GM12891 (cell line): ENCODE results near the gene MAP3K7CL.
A peak's percentile ranks its signal among the peaks of the same experiment; 100 is the strongest.

Experiments
- DNase-seq: peaks from one replicate; pipeline ENCODE4 v3.0.0; 2011; ENCODE audit warnings: low spot score; ENCODE audit not compliant: insufficient read length
- FAIRE-seq: peaks from 2 replicates; lab custom pipeline; 2011; peaks lifted over from hg19 to GRCh38; lab: Jason Lieb, UNC
- PAX5 ChIP-seq: IDR thresholded peaks from 2 replicates; pipeline ENCODE4 v1.6.1; 2011; ENCODE audit warnings: low read length, moderate library complexity, mild to moderate bottlenecking; ENCODE audit not compliant: insufficient read depth, severe bottlenecking
- POLR2A ChIP-seq: IDR thresholded peaks from 2 replicates; pipeline ENCODE4 v1.6.1; 2011; ENCODE audit warnings: low read depth, low read length, control low read depth
- POLR2AphosphoS5 ChIP-seq: IDR thresholded peaks from 2 replicates; pipeline ENCODE4 v1.6.1; 2011; ENCODE audit warnings: low read depth, low read length, control low read depth
- SPI1 ChIP-seq: IDR thresholded peaks from 2 replicates; pipeline ENCODE4 v1.6.1; 2011; ENCODE audit warnings: low read depth, low read length, control low read depth
- TAF1 ChIP-seq: IDR thresholded peaks from 2 replicates; pipeline ENCODE4 v1.6.1; 2011; ENCODE audit warnings: low read depth, low read length, control low read depth

The MAP3K7CL gene

DNA sequence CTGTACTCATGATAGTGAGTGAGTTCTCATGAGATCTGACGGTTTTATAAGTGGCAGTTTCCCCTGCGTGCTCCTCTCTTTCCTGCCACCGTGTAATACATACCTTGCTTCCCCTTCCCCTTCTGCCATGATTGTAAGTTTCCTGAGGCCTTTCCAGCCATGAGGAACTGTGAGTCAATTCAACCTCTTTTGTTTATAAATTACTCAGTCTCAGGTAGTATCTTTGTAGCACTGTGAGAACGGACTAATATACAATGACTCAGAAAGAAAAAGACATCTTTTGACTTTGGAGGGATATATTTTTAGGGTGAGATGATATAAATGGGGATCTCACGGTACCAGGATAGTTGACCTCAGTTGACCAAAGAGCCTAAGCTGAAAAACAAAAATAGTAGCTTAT lies 93.6 kb downstream of the MAP3K7CL start:
- TF ChIP-seq TAF1 (no peak), PAX5 (no peak), SPI1 (peak; percentile 61), POLR2AphosphoS5 (no peak), POLR2A (no peak)
- DNase-seq = no peak
- no peak for FAIRE-seq
